ENCODE results near the gene PSMD6.

Gene PSMD6

GRCh38 chr3:64023187-64023860 is at the start of gene PSMD6:
Gene PSMD6, minus strand, starts transcription at chr3:64023494. Its CDS starts 75 bp downstream, at chr3:64023419.
- DNase-seq, result peak; percentile 31 to 89 (median 80)

GRCh38 chr3:64072126-64072525 is 48.8 kb upstream of the PSMD6 start:
- DNase-seq, result peak in 9 of 58 donors; percentile 7 to 37 (median 16)

- DNase-seq, result no peak
These were observed 47.4 kb upstream of the PSMD6 start for GRCh38 chr3:64070704-64071103.

- peak in 16 of 58 donors; percentile 7 to 57 (median 21) for DNase-seq
These were observed 44.4 kb upstream of the PSMD6 start for GRCh38 chr3:64067506-64068346.

GRCh38 chr3:64064804-64065203 is 41.5 kb upstream of the PSMD6 start:
- DNase-seq, result no peak

GRCh38 chr3:64063983-64064438 is 40.7 kb upstream of the PSMD6 start:
- DNase-seq, result no peak

- no peak for DNase-seq
These were observed 40.1 kb upstream of the PSMD6 start for GRCh38 chr3:64063207-64063982.

GRCh38 chr3:64061628-64062027 is 38.3 kb upstream of the PSMD6 start:
- DNase-seq, result no peak

- no peak for DNase-seq
These were observed 36.3 kb upstream of the PSMD6 start for GRCh38 chr3:64059484-64060175.

GRCh38 chr3:64058566-64058965 is 35.3 kb upstream of the PSMD6 start:
- DNase-seq, result no peak

- no peak for DNase-seq
These were observed 33.9 kb upstream of the PSMD6 start for GRCh38 chr3:64057231-64057630.

- no peak for DNase-seq
These were observed 33.4 kb upstream of the PSMD6 start for GRCh38 chr3:64056606-64057180.

- no peak for DNase-seq
These were observed 31.8 kb upstream of the PSMD6 start for GRCh38 chr3:64055076-64055475.

GRCh38 chr3:64054488-64054887 is 31.2 kb upstream of the PSMD6 start:
- DNase-seq, result no peak

GRCh38 chr3:64053581-64053980 is 30.3 kb upstream of the PSMD6 start:
- DNase-seq, result no peak

- DNase-seq, result no peak
These were observed 29.8 kb upstream of the PSMD6 start for GRCh38 chr3:64053117-64053516.

GRCh38 chr3:64049832-64050231 is 26.5 kb upstream of the PSMD6 start:
- DNase-seq, result no peak

GRCh38 chr3:64049136-64049535 is 25.8 kb upstream of the PSMD6 start:
- no peak for DNase-seq

- no peak for DNase-seq
These were observed 25.4 kb upstream of the PSMD6 start for GRCh38 chr3:64048631-64049061.

GRCh38 chr3:64047787-64048186 is 24.5 kb upstream of the PSMD6 start:
- DNase-seq, result peak in 1 of 58 donors; percentile 9

Measured in anterior cingulate cortex (tissue), 58 donors.